Measurements from ENCODE around the gene NSD2. TPM values are rescaled to one million over a fixed set of nuclear protein-coding genes. Genes with fewer than 3 reads are reported as not detected.
"Not testable (repeated sequence)": the region's sequence is repeated elsewhere in the genome, so short reads cannot be mapped to it uniquely, and the experiment has no call there.

NSD2 gene
- total RNA-seq, 4 donors from 2014 or later = 30.9 to 63.7 (median 40.3) TPM

DNA sequence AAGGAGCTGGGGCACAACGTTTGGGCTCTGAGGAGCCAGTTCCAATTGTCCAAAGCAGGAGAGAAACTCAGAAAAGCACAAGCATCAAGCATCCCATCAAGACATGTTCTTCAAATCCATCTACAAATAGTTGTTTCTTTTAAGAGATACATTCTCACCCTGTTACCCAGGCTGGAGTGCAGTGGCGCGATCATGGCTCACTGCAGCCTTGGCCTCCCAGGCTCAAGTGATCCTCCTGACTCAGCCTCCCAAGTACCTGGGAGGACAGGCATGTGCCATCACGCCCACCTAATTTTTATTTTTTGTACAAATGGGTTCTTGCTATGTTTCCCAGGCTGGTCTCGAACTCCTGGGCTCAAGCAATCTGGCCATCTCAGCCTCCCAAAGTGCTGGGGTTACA is 119.5 kb downstream of the NSD2 start:
- H3K36me3 ChIP-seq = peaks cover 41 to 47% of the 10 kb centered on the region in 2 donors
- TF ChIP-seq POLR2A (IDR thresholded peaks at IDR 0.05) (no peak), CTCF (IDR thresholded peaks at IDR 0.05) (no peak)
- no peaks in the 10 kb centered on the region for H3K9me3 ChIP-seq
- H3K4me1 ChIP-seq = no peaks in the 10 kb centered on the region
- H3K27me3 ChIP-seq = no peaks in the 10 kb centered on the region
- DNase-seq = no peak
- H3K4me3 ChIP-seq (replicated peaks in 1 of 3) = no peak overlapping the region
- WGBS, 2 donors = 84 to 87% methylated on average over 5 of the region's 5 CpGs
- no peak overlapping the region for H3K27ac ChIP-seq
- intact Hi-C loops (cut with DNase I) = no loop called here

GRCh38 chr4:1991087-1991486 is 119.9 kb downstream of the NSD2 start:
- H3K4me1 ChIP-seq = peaks cover 0 to 1% of the 10 kb centered on the region in 2 donors
- no peak overlapping the region for H3K27ac ChIP-seq
- DNase-seq = no peak
- no peaks in the 10 kb centered on the region for H3K27me3 ChIP-seq
- H3K4me3 ChIP-seq (replicated peaks in 1 of 3) = no peak overlapping the region
- H3K36me3 ChIP-seq = peaks cover 37 to 43% of the 10 kb centered on the region in 2 donors
- intact Hi-C loops (cut with DNase I) = no loop called here
- WGBS, 2 donors = 91 to 96% methylated on average over 11 of the region's 11 CpGs
- H3K9me3 ChIP-seq = no peaks in the 10 kb centered on the region
- no peak for TF ChIP-seq CTCF (IDR thresholded peaks at IDR 0.05)
- no peak for TF ChIP-seq POLR2A (IDR thresholded peaks at IDR 0.05)

- Histone ChIP-seq H3K27me3 (no peaks in the 10 kb centered on the region), H3K4me1 (peaks cover 5 to 8% of the 10 kb centered on the region in 2 donors), H3K27ac (no peak overlapping the region), H3K9me3 (no peaks in the 10 kb centered on the region), H3K4me3 (replicated peaks in 1 of 3) (no peak overlapping the region), H3K36me3 (peaks cover 29 to 36% of the 10 kb centered on the region in 2 donors)
- DNase-seq = no peak
- TF ChIP-seq CTCF (IDR thresholded peaks at IDR 0.05) (no peak), POLR2A (IDR thresholded peaks at IDR 0.05) (no peak)
- intact Hi-C loops (cut with DNase I) = no loop called here
- WGBS, 2 donors = 95 to 97% methylated on average over 19 to 24 of the region's 37 CpGs
These were observed 120.6 kb downstream of the NSD2 start for GRCh38 chr4:1991596-1992434.

GRCh38 chr4:1992468-1993168 is 121.4 kb downstream of the NSD2 start:
- Histone ChIP-seq H3K27me3 (no peaks in the 10 kb centered on the region), H3K36me3 (peaks cover 21 to 28% of the 10 kb centered on the region in 2 donors), H3K27ac (no peak overlapping the region), H3K4me3 (replicated peaks in 1 of 3) (no peak overlapping the region), H3K9me3 (no peaks in the 10 kb centered on the region), H3K4me1 (peaks cover 11 to 13% of the 10 kb centered on the region in 2 donors)
- intact Hi-C loops (cut with DNase I) = no loop called here
- WGBS, 2 donors = 81 to 87% methylated on average over 17 to 38 of the region's 45 CpGs
- DNase-seq = no peak
- TF ChIP-seq POLR2A (IDR thresholded peaks at IDR 0.05) = no peak
- no peak for TF ChIP-seq CTCF (IDR thresholded peaks at IDR 0.05)

DNA sequence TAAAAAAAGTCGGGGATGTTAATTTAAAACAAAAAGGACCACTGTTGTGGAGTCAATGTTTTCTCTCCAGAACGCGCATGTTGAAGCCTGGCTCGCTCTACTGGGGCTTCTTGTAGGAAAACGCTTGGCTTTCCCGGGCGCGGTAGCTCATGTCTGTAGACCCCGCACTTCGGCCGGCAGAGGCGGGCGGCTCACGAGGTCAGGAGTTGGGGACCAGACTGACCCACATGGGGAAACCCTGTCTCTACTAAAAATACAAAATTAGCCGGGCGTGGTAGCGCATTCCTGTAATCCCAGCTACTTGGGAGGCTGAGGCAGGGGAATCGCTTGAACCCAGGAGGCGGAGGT is 122.0 kb downstream of the NSD2 start:
- no peak for DNase-seq
- H3K4me1 ChIP-seq = peaks cover 16 to 18% of the 10 kb centered on the region in 2 donors
- H3K27ac ChIP-seq = no peak overlapping the region
- no peaks in the 10 kb centered on the region for H3K9me3 ChIP-seq
- no peaks in the 10 kb centered on the region for H3K27me3 ChIP-seq
- H3K36me3 ChIP-seq = peaks cover 18 to 23% of the 10 kb centered on the region in 2 donors
- TF ChIP-seq POLR2A (IDR thresholded peaks at IDR 0.05) (no peak), CTCF (IDR thresholded peaks at IDR 0.05) (no peak)
- intact Hi-C loops (cut with DNase I) = no loop called here
- 84% methylated on average over 19 of the region's 19 CpGs for WGBS, 2 donors
- H3K4me3 ChIP-seq (replicated peaks in 1 of 3) = no peak overlapping the region

- intact Hi-C loops (cut with DNase I); H3K27me3 ChIP-seq; H3K9me3 ChIP-seq; H3K4me3 ChIP-seq (replicated peaks in 1 of 3); H3K27ac ChIP-seq; DNase-seq: not testable (repeated sequence)
- 96% methylated on average over 20 of the region's 20 CpGs for WGBS, 2 donors
- Histone ChIP-seq H3K4me1 (peaks cover 21 to 25% of the 10 kb centered on the region in 2 donors), H3K36me3 (peaks cover 11 to 18% of the 10 kb centered on the region in 2 donors)
These were observed 122.7 kb downstream of the NSD2 start for GRCh38 chr4:1993718-1994516.
